Stimulated activated CD4-positive, alpha-beta T cell treated with anti-CD3 and anti-CD28 coated beads, Interleukin-4, amount 100 ng/mL, for 1 hour (primary cell): Measurements from ENCODE around the gene ATP10A.

Source experiments
- DNase-seq: peaks from one replicate; pipeline ENCODE4 v3.0.0-alpha.2; 2020

ATP10A gene

GRCh38 chr15:25737218-25737643 lies 125.9 kb downstream of the ATP10A start:
- DNase-seq = no peak

- no peak for DNase-seq
Observed at GRCh38 chr15:25736461-25736860, 126.7 kb downstream of the ATP10A start.

- DNase-seq = no peak
Observed at GRCh38 chr15:25735550-25736384, 127.4 kb downstream of the ATP10A start.

GRCh38 chr15:25734680-25735355 lies 128.3 kb downstream of the ATP10A start:
- no peak for DNase-seq

- DNase-seq = no peak
Observed at GRCh38 chr15:25733856-25734679, 129.1 kb downstream of the ATP10A start.

- no peak for DNase-seq
Observed at GRCh38 chr15:25733036-25733855, 129.9 kb downstream of the ATP10A start.

- no peak for DNase-seq
Observed at GRCh38 chr15:25732191-25732590, 130.9 kb downstream of the ATP10A start.

GRCh38 chr15:25731411-25731810 lies 131.7 kb downstream of the ATP10A start:
- no peak for DNase-seq

- DNase-seq = no peak
Observed at GRCh38 chr15:25730918-25731317, 132.2 kb downstream of the ATP10A start.

GRCh38 chr15:25728816-25729215 lies 134.3 kb downstream of the ATP10A start:
- no peak for DNase-seq

GRCh38 chr15:25727867-25728600 lies 135.1 kb downstream of the ATP10A start:
- no peak for DNase-seq

- DNase-seq = no peak
Observed at GRCh38 chr15:25727116-25727515, 136.0 kb downstream of the ATP10A start.

GRCh38 chr15:25725758-25726157 lies 137.4 kb downstream of the ATP10A start:
- no peak for DNase-seq

GRCh38 chr15:25724899-25725298 lies 138.2 kb downstream of the ATP10A start:
- no peak for DNase-seq

- no peak for DNase-seq
Observed at GRCh38 chr15:25721605-25721955, 141.5 kb downstream of the ATP10A start.

GRCh38 chr15:25719101-25719985 lies 143.8 kb downstream of the ATP10A start:
- DNase-seq = no peak

GRCh38 chr15:25718597-25718996 lies 144.5 kb downstream of the ATP10A start:
- DNase-seq = no peak

GRCh38 chr15:25718169-25718536 lies 145.0 kb downstream of the ATP10A start:
- DNase-seq = no peak

- DNase-seq = no peak
Observed at GRCh38 chr15:25717457-25718168, 145.5 kb downstream of the ATP10A start.

- DNase-seq = no peak
Observed at GRCh38 chr15:25717127-25717456, 146.0 kb downstream of the ATP10A start.
